T-helper 17 cell (primary cell): ENCODE results near the gene CPA4. TPM values are rescaled to one million over a fixed set of nuclear protein-coding genes. Genes with fewer than 3 reads are reported as not detected.

Source experiments
- ATAC-seq: fragments of 150-1000 bp; cut with Tn5 transposase; 2 replicates; pipeline ENCODE4 v1.10.0; 2021; ENCODE audit warnings: mild to moderate bottlenecking, moderate library complexity
- DNase-seq, 3 donors: peaks; one replicate each; pipeline versions ENCODE4 v3.0.0 to v3.0.0-alpha.2; 2020 to 2021
- H3K9me3 ChIP-seq: one replicate; pipeline ENCODE4 v1.7.0; 2013; ENCODE audit warnings: low read length, mild to moderate bottlenecking; ENCODE audit not compliant: control insufficient read depth, poor library complexity, severe bottlenecking
- H3K27ac Mint-ChIP-seq: one replicate; pipeline ENCODE4 v1.8.0; 2022; ENCODE audit warnings: mild to moderate bottlenecking, moderate library complexity, mixed read lengths
- H3K27me3 Mint-ChIP-seq: one replicate; pipeline ENCODE4 v1.8.0; 2022; ENCODE audit warnings: mixed read lengths
- H3K36me3 Mint-ChIP-seq: one replicate; pipeline ENCODE4 v1.8.0; 2022; ENCODE audit warnings: low read depth, mixed read lengths
- H3K4me1 Mint-ChIP-seq: one replicate; pipeline ENCODE4 v1.8.0; 2022; ENCODE audit warnings: mild to moderate bottlenecking, mixed read lengths
- H3K4me3 Mint-ChIP-seq: one replicate; pipeline ENCODE4 v1.8.0; 2022; ENCODE audit warnings: mild to moderate bottlenecking, moderate library complexity, mixed read lengths
- total RNA-seq, 4 donors: library from RNA in 2 of 4; stranded (reverse) in 2 of 4; gene quantifications; one replicate each; pipeline ENCODE4 v1.2.3 and lab custom pipeline; 2022 to 2026

CPA4 gene
- total RNA-seq, 2 donors from 2014 or later: not detected

GRCh38 chr7:130346177-130346905 is 53.4 kb downstream of the CPA4 start:
- no peaks in the 10 kb centered on the region for H3K9me3 ChIP-seq
- peaks cover 12% of the 10 kb centered on the region for H3K4me1 Mint-ChIP-seq
- H3K4me3 Mint-ChIP-seq: no peak overlapping the region
- ATAC-seq (no peak), DNase-seq (no peak)
- H3K36me3 Mint-ChIP-seq: no peaks in the 10 kb centered on the region
- H3K27me3 Mint-ChIP-seq: peaks cover 24% of the 10 kb centered on the region
- no peak overlapping the region for H3K27ac Mint-ChIP-seq

- no peak for DNase-seq
- Mint-ChIP-seq H3K4me1 (peaks cover 14% of the 10 kb centered on the region), H3K27me3 (peaks cover 30% of the 10 kb centered on the region), H3K4me3 (no peak overlapping the region), H3K27ac (no peak overlapping the region), H3K36me3 (no peaks in the 10 kb centered on the region)
- ATAC-seq: no peak
- H3K9me3 ChIP-seq: no peaks in the 10 kb centered on the region
Observed at GRCh38 chr7:130346941-130347340, 54.0 kb downstream of the CPA4 start.

- Mint-ChIP-seq H3K4me1 (peaks cover 14% of the 10 kb centered on the region), H3K4me3 (peak overlapping the region; percentile 66), H3K36me3 (no peaks in the 10 kb centered on the region), H3K27ac (no peak overlapping the region), H3K27me3 (peaks cover 36% of the 10 kb centered on the region)
- no peak for DNase-seq
- ATAC-seq: no peak
- H3K9me3 ChIP-seq: no peaks in the 10 kb centered on the region
Observed at GRCh38 chr7:130349911-130350782, 57.2 kb downstream of the CPA4 start.

- Mint-ChIP-seq H3K36me3 (no peaks in the 10 kb centered on the region), H3K27me3 (peaks cover 36% of the 10 kb centered on the region), H3K4me3 (peak overlapping the region; percentile 66), H3K4me1 (peaks cover 14% of the 10 kb centered on the region), H3K27ac (peak overlapping the region; percentile 6)
- no peak for ATAC-seq
- no peaks in the 10 kb centered on the region for H3K9me3 ChIP-seq
- DNase-seq: no peak
Observed at GRCh38 chr7:130350945-130351790, 58.2 kb downstream of the CPA4 start.

GRCh38 chr7:130351791-130352090 is 58.8 kb downstream of the CPA4 start:
- H3K27ac Mint-ChIP-seq: peak overlapping the region; percentile 6
- no peak for ATAC-seq
- H3K4me3 Mint-ChIP-seq: no peak overlapping the region

GRCh38 chr7:130352194-130353074 is 59.5 kb downstream of the CPA4 start:
- H3K9me3 ChIP-seq: no peaks in the 10 kb centered on the region
- DNase-seq (no peak), ATAC-seq (no peak)
- H3K4me1 Mint-ChIP-seq: peaks cover 14% of the 10 kb centered on the region
- peaks cover 35% of the 10 kb centered on the region for H3K27me3 Mint-ChIP-seq
- H3K4me3 Mint-ChIP-seq: no peak overlapping the region
- no peak overlapping the region for H3K27ac Mint-ChIP-seq
- no peaks in the 10 kb centered on the region for H3K36me3 Mint-ChIP-seq

More at GRCh38 chr7:130351791-130352090, 58.8 kb downstream of the CPA4 start:
- H3K4me1 Mint-ChIP-seq: peaks cover 14% of the 10 kb centered on the region
- H3K9me3 ChIP-seq: no peaks in the 10 kb centered on the region
- DNase-seq: no peak
- H3K27me3 Mint-ChIP-seq: peaks cover 36% of the 10 kb centered on the region
- H3K36me3 Mint-ChIP-seq: no peaks in the 10 kb centered on the region

- H3K27me3 Mint-ChIP-seq: peaks cover 30% of the 10 kb centered on the region
- H3K4me1 Mint-ChIP-seq: peaks cover 14% of the 10 kb centered on the region
- no peaks in the 10 kb centered on the region for H3K9me3 ChIP-seq
- no peak for ATAC-seq
- DNase-seq: no peak
- no peak overlapping the region for H3K27ac Mint-ChIP-seq
- no peak overlapping the region for H3K4me3 Mint-ChIP-seq
- no peaks in the 10 kb centered on the region for H3K36me3 Mint-ChIP-seq
Observed at GRCh38 chr7:130353196-130353595, 60.2 kb downstream of the CPA4 start.

- Mint-ChIP-seq H3K27ac (no peak overlapping the region), H3K36me3 (no peaks in the 10 kb centered on the region), H3K4me3 (no peak overlapping the region), H3K4me1 (peaks cover 3% of the 10 kb centered on the region), H3K27me3 (peaks cover 13% of the 10 kb centered on the region)
- ATAC-seq (no peak), DNase-seq (no peak)
- H3K9me3 ChIP-seq: no peaks in the 10 kb centered on the region
Observed at GRCh38 chr7:130356121-130356875, 63.3 kb downstream of the CPA4 start.

- DNase-seq: no peak
- Mint-ChIP-seq H3K4me1 (no peaks in the 10 kb centered on the region), H3K27ac (no peak overlapping the region), H3K27me3 (peaks cover 6% of the 10 kb centered on the region), H3K36me3 (no peaks in the 10 kb centered on the region), H3K4me3 (no peak overlapping the region)
- no peak for ATAC-seq
- H3K9me3 ChIP-seq: no peaks in the 10 kb centered on the region
Observed at GRCh38 chr7:130356876-130357611, 64.1 kb downstream of the CPA4 start.

GRCh38 chr7:130358471-130358870 is 65.5 kb downstream of the CPA4 start:
- H3K4me3 Mint-ChIP-seq: no peak overlapping the region
- H3K27ac Mint-ChIP-seq: no peak overlapping the region
- ATAC-seq (no peak), DNase-seq (no peak)
- H3K27me3 Mint-ChIP-seq: peaks cover 6% of the 10 kb centered on the region
- H3K36me3 Mint-ChIP-seq: no peaks in the 10 kb centered on the region
- no peaks in the 10 kb centered on the region for H3K9me3 ChIP-seq
- no peaks in the 10 kb centered on the region for H3K4me1 Mint-ChIP-seq

GRCh38 chr7:130359276-130359857 is 66.4 kb downstream of the CPA4 start:
- Mint-ChIP-seq H3K4me1 (no peaks in the 10 kb centered on the region), H3K4me3 (no peak overlapping the region), H3K36me3 (no peaks in the 10 kb centered on the region), H3K27ac (no peak overlapping the region), H3K27me3 (peaks cover 6% of the 10 kb centered on the region)
- DNase-seq (no peak), ATAC-seq (no peak)
- H3K9me3 ChIP-seq: no peaks in the 10 kb centered on the region
